HEK293 (cell line): ENCODE measurements around the gene IL2RG.

Experiments used
- CTCF ChIA-PET: fragments of 350-600 bp; formaldehyde crosslinking; extraction: SDS; loops from one replicate; lab custom pipeline; 2021; ENCODE audit warnings: antibody characterized with exemption; lab: Yijun Ruan, JAX
- POLR2A ChIA-PET: fragments of 300-600 bp; formaldehyde crosslinking; extraction: SDS; loops from one replicate; lab custom pipeline; 2020; ENCODE audit warnings: antibody characterized with exemption, inconsistent platforms; lab: Yijun Ruan, JAX
- H3K27ac ChIP-seq: fragments of 200-500 bp; sonication (Bioruptor generic); 2 replicates; pipeline ENCODE4 v1.5.1; 2014; ENCODE audit warnings: low read depth, low read length, control low read depth, inconsistent platforms; ENCODE audit errors: extremely low read depth
- H3K36me3 ChIP-seq, 2 experiments: fragments of 200-500 bp in 1 of 2; sonication (Bioruptor generic) in 1 of 2; 1 replicate in 1 of 2; 2 replicates in 1 of 2; pipeline ENCODE4 v1.5.1; 2014 to 2017; ENCODE audit warnings: inconsistent platforms in 2 of 2, low read length in 2 of 2; ENCODE audit not compliant: control insufficient read depth in 2 of 2, insufficient read depth in 1 of 2
- H3K4me1 ChIP-seq: fragments of 200-500 bp; sonication (Bioruptor generic); 2 replicates; pipeline ENCODE4 v1.5.1; 2014; ENCODE audit warnings: mild to moderate bottlenecking, low read length, inconsistent platforms; ENCODE audit not compliant: control insufficient read depth, insufficient read depth
- H3K4me3 ChIP-seq: 2 replicates; pipeline ENCODE4 v1.5.1; 2011; ENCODE audit warnings: low read depth, mild to moderate bottlenecking, control low read depth, low read length, moderate library complexity
- H3K9me3 ChIP-seq: fragments of 200-500 bp; sonication (Bioruptor generic); 2 replicates; pipeline ENCODE4 v1.5.1; 2014; ENCODE audit warnings: low read depth, low read length, inconsistent platforms; ENCODE audit not compliant: control insufficient read depth, insufficient read depth
- BCL6B ChIP-seq: fragments of 450-650 bp; formaldehyde crosslinking; IDR thresholded peaks from 2 replicates; pipeline ENCODE4 v1.5.1; 2017; ENCODE audit warnings: missing biosample characterization, missing genetic modification characterization
- ELK4 ChIP-seq: IDR thresholded peaks from 2 replicates; pipeline ENCODE4 v1.6.1; 2011; ENCODE audit warnings: mild to moderate bottlenecking, low read depth, low read length, borderline replicate concordance
- IKZF3 ChIP-seq: fragments of 450-650 bp; IDR thresholded peaks from 2 replicates; pipeline ENCODE4 v1.5.0; 2018; ENCODE audit warnings: missing biosample characterization, mild to moderate bottlenecking, missing genetic modification characterization, moderate library complexity
- KLF1 ChIP-seq: fragments of 450-650 bp; formaldehyde crosslinking; IDR thresholded peaks from 2 replicates; pipeline ENCODE4 v1.5.1; 2016; ENCODE audit warnings: missing biosample characterization, missing genetic modification characterization
- KLF7 ChIP-seq: fragments of 450-650 bp; formaldehyde crosslinking; IDR thresholded peaks from 2 replicates; pipeline ENCODE4 v1.5.1; 2016; ENCODE audit warnings: missing biosample characterization, missing genetic modification characterization, borderline replicate concordance
- MZF1 ChIP-seq: fragments of 450-650 bp; formaldehyde crosslinking; IDR thresholded peaks from 2 replicates; pipeline ENCODE4 v1.5.1; 2017; ENCODE audit warnings: missing biosample characterization, missing genetic modification characterization, borderline replicate concordance
- PRDM6 ChIP-seq: fragments of 450-650 bp; formaldehyde crosslinking; IDR thresholded peaks from 2 replicates; pipeline ENCODE4 v1.5.1; 2017; ENCODE audit warnings: missing biosample characterization, missing genetic modification characterization
- TSHZ1 ChIP-seq: fragments of 450-650 bp; formaldehyde crosslinking; IDR thresholded peaks from 2 replicates; pipeline ENCODE4 v1.5.1; 2016; ENCODE audit warnings: missing biosample characterization, missing genetic modification characterization, borderline replicate concordance
- ZBTB17 ChIP-seq: fragments of 450-650 bp; formaldehyde crosslinking; IDR thresholded peaks from 2 replicates; pipeline ENCODE4 v1.5.1; 2016; ENCODE audit warnings: missing biosample characterization, missing genetic modification characterization
- ZNF133 ChIP-seq: fragments of 450-650 bp; formaldehyde crosslinking; IDR thresholded peaks from 2 replicates; pipeline ENCODE4 v1.5.1; 2016; ENCODE audit warnings: missing biosample characterization, missing genetic modification characterization
- ZNF148 ChIP-seq: fragments of 450-650 bp; formaldehyde crosslinking; IDR thresholded peaks from 2 replicates; pipeline ENCODE4 v1.5.0; 2017; ENCODE audit warnings: missing biosample characterization, missing genetic modification characterization, borderline replicate concordance
- ZNF214 ChIP-seq: fragments of 450-650 bp; formaldehyde crosslinking; IDR thresholded peaks from 2 replicates; pipeline ENCODE4 v1.5.1; 2017; ENCODE audit warnings: missing biosample characterization, mild to moderate bottlenecking, missing genetic modification characterization, borderline replicate concordance
- ZNF274 ChIP-seq, 2 experiments: fragments of 200-500 bp in 1 of 2; fragments of 450-650 bp in 1 of 2; sonication (Bioruptor generic) in 1 of 2; formaldehyde crosslinking in 1 of 2; IDR thresholded peaks; 2 replicates each; pipeline versions ENCODE4 v1.5.1 to v1.6.1; 2014 to 2016; ENCODE audit warnings: borderline replicate concordance in 1 of 2, inconsistent platforms in 1 of 2, low read length in 1 of 2, missing biosample characterization in 1 of 2, missing genetic modification characterization in 1 of 2
- ZNF302 ChIP-seq: fragments of 450-650 bp; formaldehyde crosslinking; IDR thresholded peaks from 2 replicates; pipeline ENCODE4 v1.5.1; 2016; ENCODE audit warnings: missing biosample characterization, missing genetic modification characterization, low read depth
- ZNF423 ChIP-seq: fragments of 450-650 bp; formaldehyde crosslinking; IDR thresholded peaks from 2 replicates; pipeline ENCODE4 v1.5.1; 2016; ENCODE audit warnings: missing biosample characterization, missing genetic modification characterization
- ZNF488 ChIP-seq: fragments of 450-650 bp; formaldehyde crosslinking; IDR thresholded peaks from 2 replicates; pipeline ENCODE4 v1.5.1; 2016; ENCODE audit warnings: missing biosample characterization, missing genetic modification characterization
- ZNF585B ChIP-seq: fragments of 450-650 bp; formaldehyde crosslinking; IDR thresholded peaks from 2 replicates; pipeline ENCODE4 v1.5.1; 2016; ENCODE audit warnings: missing biosample characterization, missing genetic modification characterization

Gene IL2RG

GRCh38 chrX:71151366-71151765 lies 40.0 kb upstream of the IL2RG start:
- no peak for TF ChIP-seq ZNF274 (IDR thresholded peaks at IDR 0.05; ENCODE audit: low read length)
- no peak for TF ChIP-seq ZNF274 (tag by site-specific recombination; IDR thresholded peaks at IDR 0.05; ENCODE audit: borderline replicate concordance)
- TF ChIP-seq ZNF488 = no peak
- no peak for TF ChIP-seq ZNF302 (tag by site-specific recombination)
- TF ChIP-seq KLF1 (tag by site-specific recombination) = no peak
- no peak for TF ChIP-seq ZNF585B
- no peak for TF ChIP-seq KLF7 (tag by site-specific recombination)
- TF ChIP-seq ZNF214 (tag by site-specific recombination) = no peak
- no peak for TF ChIP-seq ZNF148 (tag by site-specific recombination)
- no peak for TF ChIP-seq ZNF133
- no peak for TF ChIP-seq MZF1 (tag by site-specific recombination)
- TF ChIP-seq PRDM6 (tag by site-specific recombination) = no peak
- TF ChIP-seq ZNF423 (tag by site-specific recombination) = no peak
- TF ChIP-seq BCL6B (tag by site-specific recombination) = no peak
- TF ChIP-seq ELK4 = no peak
- no peak for TF ChIP-seq TSHZ1 (tag by site-specific recombination)
- TF ChIP-seq IKZF3 (tag by site-specific recombination) = no peak
- no peak for TF ChIP-seq ZBTB17
- CTCF ChIA-PET = no interaction called here
- no peaks in the 10 kb centered on the region for H3K4me1 ChIP-seq

More at GRCh38 chrX:71151366-71151765, 40.0 kb upstream of the IL2RG start:
- Histone ChIP-seq H3K9me3 (no peaks in the 10 kb centered on the region), H3K36me3 (no peaks in the 10 kb centered on the region), H3K4me3 (no peak overlapping the region), H3K27ac (no peak overlapping the region)
- POLR2A ChIA-PET = no interaction called here
